Uterus (tissue), 2 donors: ENCODE data around the gene MAP3K7.

Experiments used
- POLR2A ChIP-seq, 2 donors: fragments of 450-650 bp; IDR thresholded peaks; one replicate each; pipeline ENCODE4 v1.6.1; 2016; ENCODE audit warnings: antibody characterized with exemption in 2 of 2, mild to moderate bottlenecking in 1 of 2, moderate library complexity in 1 of 2
- TF ChIP-seq, protein P1 (sequence below), 4 experiments: fragments of 200-600 bp in 2 of 4; fragments of 450-650 bp in 2 of 4; sonication (generic) in 2 of 4; IDR thresholded peaks; one replicate each; pipeline ENCODE4 v1.5.1; 2016 to 2019; ENCODE audit warnings: antibody characterized with exemption in 4 of 4, mild to moderate bottlenecking in 2 of 4, moderate library complexity in 1 of 4

DNA sequence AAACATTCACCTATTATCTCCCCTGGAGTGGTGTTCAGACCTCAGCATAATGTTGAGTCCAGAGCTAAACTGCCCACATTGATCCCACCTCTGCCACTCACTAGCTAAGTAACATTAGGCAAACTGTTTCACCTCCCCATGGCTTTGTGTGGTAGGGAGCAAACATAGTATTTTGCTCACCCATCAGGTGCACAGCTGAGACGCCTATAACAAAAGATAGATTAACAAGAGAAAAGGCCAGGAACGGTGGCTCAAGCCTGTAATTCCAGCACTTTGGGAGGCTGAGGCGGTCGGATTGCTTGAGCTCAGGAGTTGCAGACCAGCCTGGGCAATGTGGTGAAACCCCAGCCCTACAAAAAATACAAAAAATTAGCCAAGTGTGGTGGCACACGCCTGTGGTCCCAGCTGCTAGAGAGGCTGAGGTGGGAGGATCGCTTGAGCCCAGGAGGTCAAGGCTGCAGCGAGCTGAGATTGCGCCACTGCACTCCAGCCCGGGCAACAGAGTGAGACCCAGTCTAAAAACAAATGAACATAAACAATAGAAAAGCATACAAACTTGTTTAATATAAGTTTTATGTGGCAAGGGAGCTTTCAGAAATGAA is 91.6 kb downstream of the MAP3K7 start:
- TF ChIP-seq, protein P1, sequence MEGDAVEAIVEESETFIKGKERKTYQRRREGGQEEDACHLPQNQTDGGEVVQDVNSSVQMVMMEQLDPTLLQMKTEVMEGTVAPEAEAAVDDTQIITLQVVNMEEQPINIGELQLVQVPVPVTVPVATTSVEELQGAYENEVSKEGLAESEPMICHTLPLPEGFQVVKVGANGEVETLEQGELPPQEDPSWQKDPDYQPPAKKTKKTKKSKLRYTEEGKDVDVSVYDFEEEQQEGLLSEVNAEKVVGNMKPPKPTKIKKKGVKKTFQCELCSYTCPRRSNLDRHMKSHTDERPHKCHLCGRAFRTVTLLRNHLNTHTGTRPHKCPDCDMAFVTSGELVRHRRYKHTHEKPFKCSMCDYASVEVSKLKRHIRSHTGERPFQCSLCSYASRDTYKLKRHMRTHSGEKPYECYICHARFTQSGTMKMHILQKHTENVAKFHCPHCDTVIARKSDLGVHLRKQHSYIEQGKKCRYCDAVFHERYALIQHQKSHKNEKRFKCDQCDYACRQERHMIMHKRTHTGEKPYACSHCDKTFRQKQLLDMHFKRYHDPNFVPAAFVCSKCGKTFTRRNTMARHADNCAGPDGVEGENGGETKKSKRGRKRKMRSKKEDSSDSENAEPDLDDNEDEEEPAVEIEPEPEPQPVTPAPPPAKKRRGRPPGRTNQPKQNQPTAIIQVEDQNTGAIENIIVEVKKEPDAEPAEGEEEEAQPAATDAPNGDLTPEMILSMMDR (IDR thresholded peaks at IDR 0.05) = no peak
- no peak for TF ChIP-seq POLR2A (IDR thresholded peaks at IDR 0.05)
